IgD-negative memory B cell (primary cell): ENCODE measurements around the gene ABHD6. TPM values are rescaled to one million over a fixed set of nuclear protein-coding genes. Genes with fewer than 3 reads are reported as not detected.

Source experiments
- H3K27ac Mint-ChIP-seq, 3 donors: one replicate each; pipeline ENCODE4 v1.8.0; 2020 to 2022; ENCODE audit warnings: mild to moderate bottlenecking in 3 of 3, mixed read lengths in 3 of 3, moderate library complexity in 1 of 3
- H3K27me3 Mint-ChIP-seq: one replicate; pipeline ENCODE4 v1.8.0; 2021; ENCODE audit warnings: mixed read lengths
- H3K36me3 Mint-ChIP-seq: one replicate; pipeline ENCODE4 v1.8.0; 2020; ENCODE audit warnings: mild to moderate bottlenecking, mixed read lengths
- H3K4me1 Mint-ChIP-seq, 3 donors: one replicate each; pipeline ENCODE4 v1.8.0; 2020 to 2022; ENCODE audit warnings: mixed read lengths in 3 of 3, mild to moderate bottlenecking in 1 of 3
- H3K4me3 Mint-ChIP-seq, 4 donors: one replicate each; pipeline ENCODE4 v1.8.0; 2020 to 2022; ENCODE audit warnings: mild to moderate bottlenecking in 4 of 4, mixed read lengths in 4 of 4, moderate library complexity in 3 of 4
- H3K9me3 Mint-ChIP-seq, 3 donors: one replicate each; pipeline ENCODE4 v1.8.0; 2020 to 2021; ENCODE audit warnings: mixed read lengths in 3 of 3, mild to moderate bottlenecking in 1 of 3
- polyA plus RNA-seq: library from polyadenylated mRNA; unstranded; fragments of 300-500 nt; fragmentation: Illumina TruSeq; gene quantifications from one replicate; pipeline ENCODE4 v1.2.3, GENCODE V29; 2021

ABHD6 gene
- polyA plus RNA-seq, 1 donor from 2014 or later = 11.0 TPM

GRCh38 chr3:58243976-58244585 is 6.5 kb downstream of the ABHD6 start:
- H3K27ac Mint-ChIP-seq = no peak overlapping the region
- H3K27me3 Mint-ChIP-seq = no peaks in the 10 kb centered on the region
- peaks cover 15 to 39% (median 33%) of the 10 kb centered on the region in 3 donors for H3K4me1 Mint-ChIP-seq
- no peaks in the 10 kb centered on the region for H3K9me3 Mint-ChIP-seq
- H3K4me3 Mint-ChIP-seq = no peak overlapping the region
- H3K36me3 Mint-ChIP-seq = peaks cover 4% of the 10 kb centered on the region

GRCh38 chr3:58246148-58247047 is 8.8 kb downstream of the ABHD6 start:
- H3K27me3 Mint-ChIP-seq = no peaks in the 10 kb centered on the region
- peaks cover 26 to 35% (median 28%) of the 10 kb centered on the region in 3 donors for H3K4me1 Mint-ChIP-seq
- no peaks in the 10 kb centered on the region for H3K9me3 Mint-ChIP-seq
- peak overlapping the region in 1 of 4 donors; percentile 14 for H3K4me3 Mint-ChIP-seq
- H3K36me3 Mint-ChIP-seq = peaks cover 4% of the 10 kb centered on the region
- peak overlapping the region in 2 of 3 donors; percentile 36 to 65 for H3K27ac Mint-ChIP-seq

GRCh38 chr3:58249358-58250092 is 11.9 kb downstream of the ABHD6 start:
- Mint-ChIP-seq H3K4me1 (peaks cover 10 to 25% (median 20%) of the 10 kb centered on the region in 3 donors), H3K36me3 (no peaks in the 10 kb centered on the region), H3K27ac (peak overlapping the region in 1 of 3 donors; percentile 53), H3K27me3 (no peaks in the 10 kb centered on the region), H3K4me3 (peak overlapping the region in 3 of 4 donors; percentile 64 to 87 (median 77)), H3K9me3 (no peaks in the 10 kb centered on the region)

GRCh38 chr3:58250093-58250707 is 12.6 kb downstream of the ABHD6 start:
- Mint-ChIP-seq H3K27me3 (no peaks in the 10 kb centered on the region), H3K27ac (no peak overlapping the region), H3K36me3 (no peaks in the 10 kb centered on the region), H3K4me1 (peaks cover 10 to 25% (median 20%) of the 10 kb centered on the region in 3 donors), H3K9me3 (no peaks in the 10 kb centered on the region), H3K4me3 (peak overlapping the region in 1 of 4 donors; percentile 61)

GRCh38 chr3:58251631-58252035 is 14.0 kb downstream of the ABHD6 start:
- H3K27me3 Mint-ChIP-seq = no peaks in the 10 kb centered on the region
- no peak overlapping the region for H3K27ac Mint-ChIP-seq
- peak overlapping the region in 1 of 4 donors; percentile 15 for H3K4me3 Mint-ChIP-seq
- peaks cover 3% of the 10 kb centered on the region for H3K36me3 Mint-ChIP-seq
- H3K4me1 Mint-ChIP-seq = peaks cover 9 to 25% (median 12%) of the 10 kb centered on the region in 3 donors
- H3K9me3 Mint-ChIP-seq = no peaks in the 10 kb centered on the region

GRCh38 chr3:58254144-58254543 is 16.6 kb downstream of the ABHD6 start:
- peaks cover 3% of the 10 kb centered on the region for H3K36me3 Mint-ChIP-seq
- no peaks in the 10 kb centered on the region for H3K27me3 Mint-ChIP-seq
- peak overlapping the region in 1 of 3 donors; percentile 61 for H3K27ac Mint-ChIP-seq
- no peak overlapping the region for H3K4me3 Mint-ChIP-seq
- no peaks in the 10 kb centered on the region for H3K9me3 Mint-ChIP-seq
- peaks cover 6 to 19% (median 10%) of the 10 kb centered on the region in 3 donors for H3K4me1 Mint-ChIP-seq

GRCh38 chr3:58256061-58256460 is 18.5 kb downstream of the ABHD6 start:
- Mint-ChIP-seq H3K36me3 (peaks cover 3% of the 10 kb centered on the region), H3K27me3 (no peaks in the 10 kb centered on the region), H3K4me1 (peaks cover 0 to 8% (median 6%) of the 10 kb centered on the region in 3 donors), H3K4me3 (no peak overlapping the region), H3K27ac (no peak overlapping the region), H3K9me3 (no peaks in the 10 kb centered on the region)

GRCh38 chr3:58256511-58256910 is 18.9 kb downstream of the ABHD6 start:
- H3K36me3 Mint-ChIP-seq = peaks cover 3% of the 10 kb centered on the region
- no peaks in the 10 kb centered on the region for H3K9me3 Mint-ChIP-seq
- H3K27ac Mint-ChIP-seq = no peak overlapping the region
- no peaks in the 10 kb centered on the region for H3K27me3 Mint-ChIP-seq
- H3K4me3 Mint-ChIP-seq = no peak overlapping the region
- H3K4me1 Mint-ChIP-seq = peaks cover 0 to 8% (median 6%) of the 10 kb centered on the region in 3 donors

- peaks cover 6% of the 10 kb centered on the region for H3K36me3 Mint-ChIP-seq
- no peaks in the 10 kb centered on the region for H3K27me3 Mint-ChIP-seq
- no peak overlapping the region for H3K4me3 Mint-ChIP-seq
- peak overlapping the region in 1 of 3 donors; percentile 74 for H3K27ac Mint-ChIP-seq
- H3K9me3 Mint-ChIP-seq = no peaks in the 10 kb centered on the region
- peaks cover 0 to 8% (median 6%) of the 10 kb centered on the region in 3 donors for H3K4me1 Mint-ChIP-seq
These were observed 20.9 kb downstream of the ABHD6 start for GRCh38 chr3:58258392-58259055.

- Mint-ChIP-seq H3K4me1 (peaks cover 0 to 6% (median 4%) of the 10 kb centered on the region in 3 donors), H3K27me3 (no peaks in the 10 kb centered on the region), H3K36me3 (peaks cover 6% of the 10 kb centered on the region), H3K27ac (no peak overlapping the region), H3K9me3 (no peaks in the 10 kb centered on the region), H3K4me3 (no peak overlapping the region)
These were observed 22.7 kb downstream of the ABHD6 start for GRCh38 chr3:58260261-58260731.

GRCh38 chr3:58260733-58261132 is 23.1 kb downstream of the ABHD6 start:
- H3K4me1 Mint-ChIP-seq = peaks cover 0 to 6% (median 4%) of the 10 kb centered on the region in 3 donors
- H3K27ac Mint-ChIP-seq = no peak overlapping the region
- H3K27me3 Mint-ChIP-seq = no peaks in the 10 kb centered on the region
- H3K36me3 Mint-ChIP-seq = peaks cover 8% of the 10 kb centered on the region
- no peak overlapping the region for H3K4me3 Mint-ChIP-seq
- H3K9me3 Mint-ChIP-seq = no peaks in the 10 kb centered on the region

GRCh38 chr3:58261954-58262666 is 24.5 kb downstream of the ABHD6 start:
- Mint-ChIP-seq H3K4me3 (no peak overlapping the region), H3K9me3 (no peaks in the 10 kb centered on the region), H3K27me3 (no peaks in the 10 kb centered on the region), H3K27ac (no peak overlapping the region), H3K36me3 (peaks cover 10% of the 10 kb centered on the region), H3K4me1 (peaks cover 0 to 2% (median 0%) of the 10 kb centered on the region in 3 donors)

- H3K9me3 Mint-ChIP-seq = no peaks in the 10 kb centered on the region
- no peak overlapping the region for H3K4me3 Mint-ChIP-seq
- H3K27ac Mint-ChIP-seq = no peak overlapping the region
- H3K4me1 Mint-ChIP-seq = no peaks in the 10 kb centered on the region
- H3K36me3 Mint-ChIP-seq = peaks cover 21% of the 10 kb centered on the region
- H3K27me3 Mint-ChIP-seq = no peaks in the 10 kb centered on the region
These were observed 29.0 kb downstream of the ABHD6 start for GRCh38 chr3:58266577-58266976.
